ENCODE data around the gene CERS6.
A peak's percentile ranks its signal among the peaks of the same experiment; 100 is the strongest.
"Not testable (repeated sequence)": the region's sequence is repeated elsewhere in the genome, so short reads cannot be mapped to it uniquely, and the experiment has no call there.

CERS6 gene

GRCh38 chr2:168773719-168774521 lies 317.8 kb downstream of the CERS6 start:
- DNase-seq (ENCODE audit: low spot score) = peak; percentile 53

GRCh38 chr2:168775837-168776236 lies 319.8 kb downstream of the CERS6 start:
- DNase-seq (ENCODE audit: low spot score) = no peak

DNA sequence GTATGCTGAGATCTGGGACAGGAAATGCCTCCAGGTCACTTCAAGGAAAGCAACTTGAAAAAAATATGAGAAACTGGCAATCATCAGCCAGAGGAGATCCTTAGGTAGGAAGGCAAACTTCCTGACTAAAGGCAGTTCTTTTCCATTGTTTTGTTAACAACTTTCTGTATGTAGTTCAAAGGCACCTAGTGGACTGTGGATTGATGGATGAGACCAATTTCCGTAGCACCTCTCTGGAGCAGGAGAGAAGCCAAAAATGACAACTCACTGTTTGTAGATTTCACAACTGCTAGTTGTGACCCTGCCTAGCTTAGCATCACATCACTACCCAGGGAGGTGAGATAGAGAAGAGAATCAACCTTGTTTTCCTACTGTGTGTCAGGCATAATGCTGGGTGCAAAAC lies 324.6 kb downstream of the CERS6 start:
- no peak for DNase-seq (ENCODE audit: low spot score)

GRCh38 chr2:168781191-168781817 lies 325.2 kb downstream of the CERS6 start:
- no peak for DNase-seq (ENCODE audit: low spot score)

DNA sequence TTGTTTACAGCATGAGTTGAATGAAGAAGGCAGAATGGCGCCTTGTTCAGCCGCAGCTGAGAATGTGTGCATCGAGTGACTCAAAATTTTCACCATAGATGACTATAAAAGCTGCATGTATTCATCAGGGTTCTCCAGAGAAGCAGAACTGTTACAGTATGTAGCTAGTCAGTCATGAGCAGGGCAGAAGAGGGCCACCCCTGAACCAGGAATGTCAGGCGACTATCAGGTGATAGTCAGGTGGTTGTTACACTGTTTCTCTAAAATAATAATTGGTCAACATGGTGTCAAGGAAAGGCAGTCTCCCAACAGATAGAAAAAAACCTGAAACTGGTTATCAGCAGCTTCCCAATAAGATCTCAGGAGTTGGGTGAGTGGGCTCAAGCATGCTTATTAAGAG lies 326.2 kb downstream of the CERS6 start:
- no peak for DNase-seq (ENCODE audit: low spot score)

DNA sequence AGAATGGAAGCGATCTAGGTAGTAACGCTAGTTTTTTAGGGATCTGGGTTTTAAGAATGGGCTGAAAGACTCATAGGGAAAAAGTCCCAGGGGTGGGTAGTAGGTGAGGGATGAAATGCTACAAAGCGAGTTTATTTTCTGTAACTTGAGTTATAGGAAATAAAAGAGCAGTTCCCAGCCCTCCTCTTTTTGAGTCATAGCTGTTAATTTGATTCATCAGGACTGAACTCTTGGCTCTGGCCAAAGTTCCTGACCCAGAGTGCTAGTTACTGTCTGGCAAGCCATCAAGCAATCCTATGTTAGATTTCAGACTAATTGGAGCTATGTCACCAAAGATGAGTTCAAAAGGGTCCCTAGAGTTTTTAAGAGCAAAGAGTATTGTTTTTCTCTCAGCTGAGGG lies 328.9 kb downstream of the CERS6 start:
- no peak for DNase-seq (ENCODE audit: low spot score)

DNA sequence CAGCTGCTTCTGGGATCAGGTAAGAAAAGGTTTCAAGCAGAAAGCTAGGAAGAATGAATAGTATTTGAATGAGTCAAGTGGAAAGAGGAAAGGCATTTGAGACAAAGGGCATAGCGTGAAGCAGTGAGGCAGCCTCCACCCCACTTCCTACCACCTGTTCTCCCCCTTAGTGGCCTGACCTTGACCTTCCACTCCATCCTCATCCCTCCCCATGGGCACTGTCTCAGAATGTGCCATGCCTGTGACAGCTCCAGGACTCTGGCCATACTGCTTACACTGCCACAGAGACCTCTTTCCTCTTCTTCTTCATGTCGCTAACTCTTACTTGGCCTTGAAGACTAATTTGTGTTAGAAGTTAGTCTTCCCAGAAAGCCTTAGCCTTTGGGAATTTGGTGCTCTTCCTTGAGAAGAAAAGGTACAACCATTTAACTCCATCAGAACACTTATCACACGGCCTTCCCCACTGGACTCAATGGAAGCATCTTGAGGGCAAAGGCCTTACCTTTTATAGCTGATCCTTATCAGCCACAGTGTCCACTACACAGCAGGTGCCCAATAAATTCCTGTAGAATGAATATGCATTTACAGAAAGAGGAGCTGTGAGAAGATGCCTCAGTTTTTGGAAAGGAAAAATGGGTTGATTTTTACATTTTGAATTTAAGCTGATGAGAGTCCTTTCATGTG lies 331.2 kb downstream of the CERS6 start:
- DNase-seq (ENCODE audit: low spot score) = no peak

GRCh38 chr2:168787782-168788376 lies 331.8 kb downstream of the CERS6 start:
- DNase-seq (ENCODE audit: low spot score) = no peak

- no peak for DNase-seq (ENCODE audit: low spot score)
These were observed 333.7 kb downstream of the CERS6 start for GRCh38 chr2:168789776-168790175.

DNA sequence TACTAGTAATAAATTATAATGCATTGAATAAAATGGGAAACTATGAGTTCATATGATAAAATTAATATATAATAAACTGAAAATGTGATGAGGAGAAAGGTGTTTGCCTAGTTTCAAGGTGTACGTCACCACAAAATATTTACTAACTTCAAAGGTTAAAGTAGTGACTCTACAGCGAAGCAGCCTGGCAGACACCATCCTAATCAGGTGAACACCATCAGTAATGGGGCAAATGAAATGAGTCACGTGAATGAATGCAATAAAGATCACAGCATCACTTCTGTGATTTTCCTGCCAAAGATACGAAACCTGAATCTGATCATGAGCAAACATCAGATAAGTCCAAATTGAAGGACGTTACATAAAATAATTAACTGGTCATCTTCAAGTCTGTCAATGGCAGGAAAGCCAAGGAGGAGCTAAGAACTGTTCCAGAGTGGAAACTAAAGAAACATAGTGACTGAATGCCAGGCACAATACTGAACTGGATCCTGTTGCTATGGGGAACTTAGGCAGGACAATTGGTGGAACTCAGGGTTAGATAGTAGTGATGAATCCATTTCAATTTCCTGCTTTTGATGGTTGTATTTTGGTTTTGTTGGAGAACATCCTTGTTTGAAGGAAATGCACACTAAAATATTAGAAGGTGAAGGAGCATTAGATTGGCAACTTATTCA lies 334.3 kb downstream of the CERS6 start:
- no peak for DNase-seq (ENCODE audit: low spot score)

DNA sequence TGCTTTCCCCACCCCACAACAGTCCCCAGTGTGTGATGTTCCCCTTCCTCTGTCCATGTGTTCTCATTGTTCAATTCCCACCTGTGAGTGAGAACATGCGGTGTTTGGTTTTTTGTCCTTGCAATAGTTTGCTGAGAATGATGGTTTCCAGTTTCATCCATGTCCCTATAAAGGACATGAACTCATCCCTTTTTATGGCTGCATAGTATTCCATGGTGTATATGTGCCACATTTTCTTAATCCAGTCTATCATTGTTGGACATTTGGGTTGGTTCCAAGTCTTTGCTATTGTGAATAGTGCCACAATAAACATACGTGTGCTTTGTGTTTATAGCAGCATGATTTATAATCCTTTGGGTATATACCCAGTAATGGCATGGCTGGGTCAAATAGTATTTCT lies 335.1 kb downstream of the CERS6 start:
- DNase-seq (ENCODE audit: low spot score) = not testable (repeated sequence)

DNA sequence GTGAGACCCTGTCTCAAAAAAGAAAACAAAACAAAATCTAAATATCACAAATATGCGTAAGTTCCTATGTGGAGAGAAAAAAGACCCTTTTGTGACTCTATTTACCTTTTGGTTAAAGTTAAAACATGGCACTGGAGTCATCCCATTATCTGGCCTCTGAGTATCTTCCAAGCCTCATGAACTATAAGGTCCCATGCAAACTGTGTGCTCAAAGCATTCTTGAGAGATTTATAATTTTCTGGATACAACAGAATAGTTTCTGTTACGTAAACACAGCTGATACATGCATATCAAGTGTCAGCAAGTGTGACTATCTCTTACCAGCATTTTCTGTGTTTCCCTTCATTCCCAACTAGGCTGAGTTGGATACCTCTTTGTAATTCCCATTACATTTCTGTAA lies 337.5 kb downstream of the CERS6 start:
- DNase-seq (ENCODE audit: low spot score) = no peak

DNA sequence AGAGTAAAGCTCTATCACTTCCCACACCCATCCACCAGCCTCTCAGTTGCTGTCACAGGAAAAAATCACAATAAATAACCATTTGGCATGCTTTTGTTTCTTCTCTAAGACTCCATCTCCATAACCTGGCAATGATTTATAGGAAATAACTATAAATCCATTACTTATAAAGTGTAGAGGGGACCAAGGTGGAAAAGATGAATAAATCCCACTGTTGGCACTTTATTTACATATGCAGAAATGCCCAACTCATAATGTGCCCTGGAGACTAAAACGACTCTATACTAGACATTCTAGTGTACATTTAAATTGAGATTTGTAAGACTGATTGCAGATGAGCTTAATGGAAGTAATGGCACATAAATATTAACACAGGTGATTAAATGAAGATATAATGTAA lies 338.9 kb downstream of the CERS6 start:
- DNase-seq (ENCODE audit: low spot score) = no peak

GRCh38 chr2:168796090-168796577 lies 340.1 kb downstream of the CERS6 start:
- DNase-seq (ENCODE audit: low spot score) = no peak

GRCh38 chr2:168796583-168797285 lies 340.7 kb downstream of the CERS6 start:
- no peak for DNase-seq (ENCODE audit: low spot score)

- no peak for DNase-seq (ENCODE audit: low spot score)
These were observed 341.2 kb downstream of the CERS6 start for GRCh38 chr2:168797286-168797655.

GRCh38 chr2:168798076-168798887 lies 342.2 kb downstream of the CERS6 start:
- DNase-seq (ENCODE audit: low spot score) = no peak

- no peak for DNase-seq (ENCODE audit: low spot score)
These were observed 342.9 kb downstream of the CERS6 start for GRCh38 chr2:168798888-168799410.

GRCh38 chr2:168801471-168801870 lies 345.4 kb downstream of the CERS6 start:
- DNase-seq (ENCODE audit: low spot score) = no peak
